Mammary epithelial cell (primary cell): Measurements from ENCODE around the gene UBAP1.

Experiments used
- EZH2 ChIP-seq: IDR thresholded peaks from 2 replicates; pipeline ENCODE4 v1.6.1; 2012; ENCODE audit warnings: low read length, inconsistent platforms, borderline replicate concordance
- TF ChIP-seq, protein P1 (sequence below), 2 donors: IDR thresholded peaks in 1 of 2; conservative IDR thresholded peaks in 1 of 2; 2 replicates each; pipeline ENCODE4 v1.5.1; 2011 to 2012; ENCODE audit warnings: inconsistent platforms in 2 of 2, low read length in 2 of 2, mild to moderate bottlenecking in 2 of 2, control low read depth in 1 of 2, low read depth in 1 of 2; ENCODE audit not compliant: insufficient read depth in 1 of 2; ENCODE audit errors: extremely low read depth in 1 of 2

DNA sequence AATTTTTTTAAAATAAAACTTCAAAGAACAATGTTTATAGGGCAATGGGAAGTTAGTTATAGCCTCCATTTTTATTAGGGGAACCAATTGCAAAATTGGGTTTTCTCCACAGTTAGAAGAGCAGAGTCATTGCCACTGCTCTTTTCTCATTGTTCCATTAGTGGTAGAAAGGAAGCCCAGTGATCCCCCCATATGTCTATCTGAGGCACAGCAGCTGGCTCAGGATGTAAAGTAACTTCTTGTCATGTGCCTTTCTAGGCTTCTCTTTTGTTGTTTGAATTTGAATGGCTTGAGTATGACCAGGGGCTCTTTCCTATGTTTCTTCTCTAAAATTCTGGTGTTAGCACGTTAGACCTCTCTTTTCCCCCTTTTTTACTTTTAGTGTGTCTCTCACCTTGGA lies 61.2 kb downstream of the UBAP1 start:
- TF ChIP-seq EZH2, result no peak
- TF ChIP-seq, protein P1, sequence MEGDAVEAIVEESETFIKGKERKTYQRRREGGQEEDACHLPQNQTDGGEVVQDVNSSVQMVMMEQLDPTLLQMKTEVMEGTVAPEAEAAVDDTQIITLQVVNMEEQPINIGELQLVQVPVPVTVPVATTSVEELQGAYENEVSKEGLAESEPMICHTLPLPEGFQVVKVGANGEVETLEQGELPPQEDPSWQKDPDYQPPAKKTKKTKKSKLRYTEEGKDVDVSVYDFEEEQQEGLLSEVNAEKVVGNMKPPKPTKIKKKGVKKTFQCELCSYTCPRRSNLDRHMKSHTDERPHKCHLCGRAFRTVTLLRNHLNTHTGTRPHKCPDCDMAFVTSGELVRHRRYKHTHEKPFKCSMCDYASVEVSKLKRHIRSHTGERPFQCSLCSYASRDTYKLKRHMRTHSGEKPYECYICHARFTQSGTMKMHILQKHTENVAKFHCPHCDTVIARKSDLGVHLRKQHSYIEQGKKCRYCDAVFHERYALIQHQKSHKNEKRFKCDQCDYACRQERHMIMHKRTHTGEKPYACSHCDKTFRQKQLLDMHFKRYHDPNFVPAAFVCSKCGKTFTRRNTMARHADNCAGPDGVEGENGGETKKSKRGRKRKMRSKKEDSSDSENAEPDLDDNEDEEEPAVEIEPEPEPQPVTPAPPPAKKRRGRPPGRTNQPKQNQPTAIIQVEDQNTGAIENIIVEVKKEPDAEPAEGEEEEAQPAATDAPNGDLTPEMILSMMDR (conservative IDR thresholded peaks at IDR 0.05 in 1 of 2, IDR thresholded peaks at IDR 0.05 in 1 of 2; ENCODE audit: extremely low read depth in 1 of 2, insufficient read depth in 1 of 2, low read depth in 1 of 2, low read length in 2 of 2), result no peak
